ENCODE data around the gene MACROH2A1.
A peak's percentile ranks its signal among the peaks of the same experiment; 100 is the strongest.

The MACROH2A1 gene

DNA sequence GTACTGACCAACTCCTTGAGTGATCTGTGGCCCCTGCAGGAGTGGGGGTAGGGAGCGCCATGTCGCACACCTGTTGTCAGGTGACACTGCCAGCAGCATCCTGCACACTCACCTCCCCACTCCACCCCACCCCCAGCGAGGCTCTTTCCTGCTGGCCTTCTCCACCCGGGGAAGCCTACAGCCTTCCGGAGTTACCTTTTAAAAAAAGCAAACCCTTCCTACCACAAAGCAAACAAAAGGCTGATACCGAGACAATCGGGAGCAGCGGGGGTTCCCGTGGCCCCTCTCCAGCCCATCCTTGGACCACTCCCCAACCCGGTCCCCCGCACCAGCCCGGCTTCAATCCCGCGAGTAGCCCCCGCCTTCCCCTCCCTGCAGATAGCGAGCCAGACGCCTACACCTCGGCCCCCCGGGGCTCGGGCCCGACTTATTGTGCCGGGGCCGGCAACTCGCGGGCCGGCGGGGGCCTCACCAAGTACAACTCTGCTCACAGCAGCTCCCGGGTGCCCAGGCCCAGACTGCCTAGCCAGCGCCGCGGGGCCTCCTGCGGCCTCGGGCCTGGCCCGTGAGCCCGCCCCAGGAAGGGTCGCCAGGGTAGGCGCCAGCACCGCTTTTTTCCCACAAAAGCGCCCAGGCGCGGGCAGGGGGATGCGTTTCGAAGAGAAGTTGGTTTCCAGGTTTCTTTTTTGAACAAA lies 724 bp downstream of the MACROH2A1 start:
- no peak for FAIRE-seq

DNA sequence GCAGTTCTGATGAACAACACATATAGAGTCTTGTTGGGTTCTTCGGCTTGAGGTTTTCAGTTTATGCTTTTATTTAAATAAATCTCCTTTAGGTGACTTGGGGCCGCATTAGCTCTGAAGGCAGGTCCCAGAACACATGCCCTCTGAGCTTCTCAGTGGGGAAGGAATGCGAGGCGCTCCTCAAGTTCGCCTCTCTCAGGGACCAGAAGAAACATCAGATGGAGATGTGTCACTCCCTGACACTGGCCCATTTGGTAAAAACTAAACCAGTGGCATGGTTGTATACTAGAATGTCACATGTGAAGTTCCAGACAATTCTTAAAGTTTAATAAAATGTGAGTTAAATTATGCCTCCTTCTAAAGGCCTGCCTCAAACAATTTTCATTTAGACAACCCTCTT lies 1.9 kb downstream of the MACROH2A1 start:
- FAIRE-seq (no peak), DNase-seq (ENCODE audit: low spot score) (no peak)

More for the DNA sequence above, 724 bp downstream of the MACROH2A1 start:
- peak; percentile 26 for DNase-seq (ENCODE audit: low spot score)

DNA sequence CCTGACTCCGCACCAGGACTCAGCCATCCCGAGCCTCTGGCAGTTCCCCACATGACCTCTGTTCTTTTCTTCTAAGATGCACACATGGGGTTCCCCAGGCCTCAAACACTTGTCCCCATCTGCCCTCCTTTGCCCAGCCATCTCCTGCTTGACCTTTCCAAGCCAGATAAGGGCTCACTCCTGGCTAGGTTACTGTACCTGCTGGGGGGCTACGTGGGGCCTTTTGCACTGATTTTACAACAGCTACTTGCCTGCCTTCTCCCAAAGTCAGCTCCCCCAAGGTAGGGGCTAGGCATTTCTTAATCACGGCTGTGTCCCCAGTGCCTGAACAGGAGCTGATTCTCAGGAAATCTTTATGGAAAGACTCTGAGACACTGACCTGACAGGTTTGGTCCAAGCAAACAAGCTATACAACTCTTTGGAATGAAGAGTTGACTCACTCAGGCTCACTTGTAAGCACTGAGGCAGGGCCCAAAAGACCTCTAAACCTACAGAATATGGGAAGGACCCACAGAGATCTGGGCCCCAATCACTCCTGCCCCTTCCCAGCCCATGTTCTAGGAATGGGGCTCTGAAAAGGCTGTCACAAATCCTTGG lies 2.5 kb downstream of the MACROH2A1 start:
- no peak for DNase-seq (ENCODE audit: low spot score)

DNA sequence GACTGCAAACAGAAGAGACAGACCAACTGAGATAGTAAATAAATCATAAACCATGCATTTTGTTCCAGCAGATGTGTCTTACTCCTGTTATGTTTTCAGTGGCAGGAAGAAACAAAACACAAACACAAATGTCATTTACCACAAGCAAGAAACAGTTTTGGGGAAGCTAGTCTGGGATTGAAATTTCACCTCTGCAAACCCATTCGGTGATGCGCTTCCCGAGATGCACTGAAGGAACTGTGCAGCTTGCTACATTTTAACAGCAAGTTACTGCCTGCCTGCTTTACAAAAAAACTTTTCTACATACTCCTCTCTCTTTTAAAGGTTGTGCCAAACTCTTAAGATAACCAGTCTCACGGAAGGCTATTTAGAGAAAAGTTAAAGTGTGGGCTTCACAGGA lies 3.2 kb downstream of the MACROH2A1 start:
- DNase-seq (ENCODE audit: low spot score) (no peak), FAIRE-seq (no peak)

More for the DNA sequence above, 2.5 kb downstream of the MACROH2A1 start:
- FAIRE-seq: no peak

DNA sequence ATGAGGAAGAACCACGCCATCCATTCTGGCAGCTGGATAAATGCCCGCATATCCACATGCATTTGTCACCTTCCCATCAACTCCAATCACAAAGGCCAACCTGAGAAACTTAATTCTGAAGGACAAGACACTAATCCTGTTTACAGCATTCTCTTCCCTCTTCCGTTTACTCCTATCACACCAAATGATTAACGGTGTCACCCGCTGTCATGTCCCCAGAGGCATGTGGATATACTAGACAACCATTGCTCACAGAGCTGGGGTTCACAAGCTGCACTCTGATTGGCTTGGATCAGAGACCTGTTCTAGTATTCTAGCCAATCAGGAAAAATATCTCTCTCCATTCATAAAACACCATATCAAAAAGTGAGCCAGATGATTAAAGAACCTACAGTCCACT lies 3.6 kb downstream of the MACROH2A1 start:
- FAIRE-seq (no peak), DNase-seq (ENCODE audit: low spot score) (no peak)

DNA sequence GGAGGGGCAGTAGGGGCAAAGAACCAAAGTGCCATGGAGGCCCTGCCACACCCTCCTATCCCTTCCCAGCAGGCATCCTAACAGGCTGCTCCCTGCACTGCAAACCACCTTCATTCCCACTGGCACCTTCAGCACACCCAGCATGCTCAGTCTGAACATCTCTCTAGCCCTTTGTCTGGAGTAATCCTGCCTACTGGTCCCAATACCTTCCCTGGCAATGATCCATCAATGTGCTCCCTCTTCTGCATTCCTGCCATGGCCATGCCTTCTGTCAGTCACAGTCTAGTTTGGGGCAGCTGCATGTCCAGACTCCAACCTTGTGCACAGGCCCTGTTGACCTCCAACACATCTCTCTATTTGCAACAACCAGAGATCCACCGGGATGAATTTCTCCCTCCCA lies 4.9 kb downstream of the MACROH2A1 start:
- DNase-seq (ENCODE audit: low spot score) (no peak), FAIRE-seq (no peak)

DNA sequence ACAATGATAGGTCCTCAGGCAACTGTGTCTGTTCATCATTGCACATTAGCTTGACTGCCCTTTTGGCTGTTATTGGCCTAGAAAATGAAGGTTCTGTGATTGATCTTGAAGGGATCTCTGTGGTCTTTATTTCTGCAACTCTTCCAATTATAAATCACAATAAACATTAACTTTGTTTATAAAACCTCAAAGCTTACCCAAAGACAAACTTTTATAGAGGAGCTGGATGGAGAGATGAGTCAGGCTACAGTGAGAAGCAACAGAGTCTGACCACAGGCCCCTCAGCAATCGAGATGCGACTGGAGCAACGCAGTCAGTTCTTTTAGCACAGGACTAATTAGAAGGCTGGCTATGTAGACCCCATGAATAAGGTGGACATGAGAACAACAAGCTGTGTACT lies 5.3 kb downstream of the MACROH2A1 start:
- FAIRE-seq (no peak), DNase-seq (ENCODE audit: low spot score) (no peak)

DNA sequence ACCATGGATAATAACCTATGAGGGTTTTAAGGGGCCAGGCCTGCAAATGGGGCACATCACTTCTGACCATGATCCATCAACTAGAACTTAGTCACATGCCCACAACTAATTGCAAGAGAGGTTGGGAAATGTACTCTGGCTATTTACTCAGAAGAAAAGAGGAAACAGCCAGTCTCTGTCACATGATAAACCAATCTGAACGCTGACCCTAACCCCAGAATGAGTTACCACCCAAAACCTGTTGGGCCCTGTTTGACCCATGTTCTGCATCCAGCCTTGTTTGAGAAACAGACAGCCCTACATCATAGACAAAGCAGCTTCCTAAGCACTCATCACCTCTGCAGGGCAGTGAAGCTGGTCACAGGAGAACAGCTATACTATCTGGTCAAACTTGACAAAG lies 5.8 kb downstream of the MACROH2A1 start:
- DNase-seq (ENCODE audit: low spot score): no peak
- FAIRE-seq: no peak

DNA sequence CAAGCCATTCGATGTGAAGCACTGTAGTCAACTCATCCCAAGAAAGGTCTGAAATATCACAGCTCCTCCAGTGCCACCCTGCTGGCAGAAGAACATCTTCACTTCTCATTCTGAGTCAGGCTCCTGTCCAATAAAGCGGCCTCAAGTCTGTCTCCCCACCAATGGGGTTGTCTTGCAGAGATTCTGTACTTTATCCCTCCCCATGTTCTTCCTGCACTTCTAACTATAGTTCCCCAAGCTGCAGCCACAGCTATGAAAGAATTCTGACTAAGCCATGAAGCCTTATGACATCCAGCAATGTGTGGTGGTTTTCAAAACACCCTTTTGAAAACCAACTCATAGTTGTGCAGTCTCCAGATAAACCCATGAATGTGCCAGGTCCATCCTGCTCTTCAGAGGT lies 6.8 kb downstream of the MACROH2A1 start:
- DNase-seq (ENCODE audit: low spot score) (peak; percentile 19), FAIRE-seq (no peak)

DNA sequence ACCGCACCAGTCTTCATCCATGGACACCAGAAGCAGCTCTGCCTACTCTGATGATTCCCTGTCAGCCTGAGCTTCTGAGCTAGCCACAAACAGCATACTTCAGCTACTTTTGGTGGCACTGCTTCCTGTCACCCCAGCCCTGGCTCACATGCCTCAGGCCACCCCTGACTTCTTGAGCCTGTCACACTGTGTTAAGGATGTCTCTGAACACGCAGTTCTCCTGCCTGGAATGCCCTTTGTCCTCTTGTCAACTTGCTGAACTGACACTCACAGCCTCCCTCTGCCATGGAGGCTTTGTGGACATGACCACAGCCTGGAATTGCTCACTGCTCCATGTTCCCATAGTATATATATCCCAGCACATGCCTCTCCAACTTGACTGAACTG lies 7.2 kb downstream of the MACROH2A1 start:
- no peak for DNase-seq (ENCODE audit: low spot score)
- FAIRE-seq: no peak

DNA sequence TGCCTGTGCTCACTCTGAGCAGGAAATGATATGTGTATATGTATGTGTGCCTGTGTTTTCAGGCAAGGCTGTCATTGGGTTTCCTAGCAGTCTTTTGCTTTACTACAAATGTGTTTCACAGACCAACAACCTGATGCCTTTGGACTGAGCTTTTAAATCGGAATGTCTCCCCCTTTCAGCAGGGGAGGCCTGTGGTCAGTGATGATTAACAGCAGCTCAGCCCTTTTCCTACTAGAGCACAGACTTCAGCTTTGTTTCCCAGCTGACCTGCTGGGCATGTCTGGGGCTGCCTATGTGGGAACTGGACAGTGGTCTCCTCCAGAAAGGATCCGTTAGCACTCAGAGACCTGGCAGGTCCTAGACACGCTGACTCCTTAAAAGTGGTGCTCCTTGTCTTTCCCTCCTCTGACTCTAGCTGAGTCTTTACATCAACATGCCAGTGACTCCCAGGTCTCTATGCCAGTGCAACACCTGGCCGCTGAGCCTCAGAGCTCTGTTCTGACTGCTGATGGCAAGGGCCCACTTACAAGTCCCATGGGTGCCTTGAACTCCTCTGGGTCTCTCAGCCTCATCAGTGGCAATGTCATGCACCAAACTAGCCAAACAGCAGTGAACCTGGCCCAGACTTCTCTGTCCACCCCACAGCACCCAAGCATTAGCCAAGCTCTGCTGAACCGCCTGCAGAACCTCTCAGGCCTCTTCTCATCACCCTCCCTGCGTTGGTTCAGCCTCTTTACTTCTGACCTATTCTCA lies 7.7 kb downstream of the MACROH2A1 start:
- peak; percentile 42 for FAIRE-seq
- DNase-seq (ENCODE audit: low spot score): peak; percentile 60

DNA sequence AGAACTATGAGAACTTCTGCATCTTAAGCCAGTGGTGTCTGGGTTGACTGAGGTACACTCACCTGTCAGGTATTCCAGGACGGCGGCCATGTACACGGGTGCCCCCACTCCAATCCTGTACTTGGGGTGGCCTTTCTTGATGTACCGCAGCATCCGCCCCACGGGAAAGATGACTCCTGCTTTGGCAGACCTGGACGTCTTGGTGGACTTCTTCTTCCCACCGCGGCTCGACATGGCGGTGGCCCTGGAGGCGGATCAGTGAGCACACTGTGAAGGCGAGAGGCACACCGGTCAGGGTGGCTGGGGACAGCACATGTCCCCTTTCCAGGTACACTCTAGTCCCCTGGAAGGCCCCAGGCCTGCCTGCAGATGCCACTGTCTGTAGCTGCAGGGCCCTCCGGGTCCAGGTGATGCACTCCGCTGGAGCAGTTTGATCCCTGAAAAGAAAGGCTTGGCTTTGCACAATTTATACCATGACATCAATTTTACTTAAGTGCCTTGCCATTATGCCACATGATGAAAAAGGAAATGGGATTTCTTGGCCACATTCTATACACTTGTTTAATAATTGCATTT lies 10.1 kb downstream of the MACROH2A1 start:
- FAIRE-seq (no peak), DNase-seq (ENCODE audit: low spot score) (no peak)

DNA sequence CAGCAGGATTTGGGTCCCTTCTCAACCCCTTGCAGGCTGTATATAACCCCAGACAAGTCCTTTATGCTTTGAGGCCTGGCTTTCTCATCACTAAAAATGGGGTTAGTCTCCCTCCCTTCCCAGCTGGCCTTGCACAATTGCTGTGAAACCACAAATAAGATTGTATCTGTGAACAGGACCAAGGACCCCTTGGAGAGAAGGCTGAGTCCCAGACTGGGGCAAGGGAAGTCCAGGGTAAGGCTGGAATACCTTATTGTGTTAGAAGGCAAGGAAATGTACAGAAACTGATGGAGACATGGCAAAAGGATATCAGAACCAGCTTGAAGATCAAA lies 11.4 kb downstream of the MACROH2A1 start:
- FAIRE-seq (no peak), DNase-seq (ENCODE audit: low spot score) (no peak)

DNA sequence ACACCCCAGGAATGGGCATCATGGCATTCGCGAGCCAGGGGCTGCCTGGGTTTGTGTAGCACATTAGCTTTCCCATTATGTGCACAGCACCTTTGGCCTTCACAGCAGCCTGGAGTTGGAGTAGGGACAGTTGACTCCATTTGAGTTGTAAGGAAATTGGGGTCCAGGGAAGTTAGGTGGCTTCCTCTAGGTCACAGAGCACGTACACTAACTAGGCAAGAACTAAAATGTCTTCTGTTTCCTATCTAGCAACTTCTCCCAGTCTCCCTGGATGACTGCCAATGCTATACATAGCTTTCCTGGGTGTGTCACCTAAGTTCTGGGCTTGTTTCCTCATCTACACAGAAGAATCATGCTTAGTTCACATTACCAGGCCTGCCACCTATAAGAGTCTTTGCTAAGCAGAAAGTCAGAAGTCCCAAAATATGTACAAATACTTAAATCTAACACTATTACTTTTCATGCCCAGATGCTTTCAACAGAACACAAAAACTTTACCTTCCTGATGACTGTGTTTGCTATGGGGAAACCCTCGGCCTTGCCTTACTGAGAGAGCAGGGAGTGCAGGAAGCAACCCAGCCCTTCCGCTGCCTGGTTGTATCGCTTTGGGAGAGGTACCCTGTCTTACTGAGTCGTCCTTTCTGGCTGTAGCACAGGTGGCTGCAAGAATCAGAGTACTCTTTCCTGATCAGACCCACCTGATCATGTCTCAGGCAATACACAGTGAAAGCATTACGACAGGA lies 12.0 kb downstream of the MACROH2A1 start:
- no peak for FAIRE-seq
- peak; percentile 69 for DNase-seq (ENCODE audit: low spot score)

DNA sequence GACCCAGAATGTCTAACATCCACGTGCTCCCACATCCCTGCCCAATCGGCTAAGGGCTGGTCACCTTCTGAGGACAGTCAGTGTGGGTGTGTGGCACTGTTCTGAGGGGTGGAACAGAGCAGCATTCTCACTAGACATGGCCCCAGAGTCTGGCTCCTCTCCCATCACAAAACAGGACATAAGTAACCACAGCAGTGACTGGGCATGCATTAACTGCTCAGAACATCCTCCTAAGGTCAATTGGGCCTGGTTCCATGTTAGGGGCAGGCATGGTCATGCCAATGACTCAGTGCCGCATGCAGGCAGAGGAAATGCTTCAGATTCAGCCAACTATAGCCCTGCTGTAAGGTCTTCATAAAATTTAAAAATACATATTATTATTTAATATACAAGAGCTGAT lies 12.9 kb downstream of the MACROH2A1 start:
- FAIRE-seq (peak; percentile 40), DNase-seq (ENCODE audit: low spot score) (peak; percentile 74)

DNA sequence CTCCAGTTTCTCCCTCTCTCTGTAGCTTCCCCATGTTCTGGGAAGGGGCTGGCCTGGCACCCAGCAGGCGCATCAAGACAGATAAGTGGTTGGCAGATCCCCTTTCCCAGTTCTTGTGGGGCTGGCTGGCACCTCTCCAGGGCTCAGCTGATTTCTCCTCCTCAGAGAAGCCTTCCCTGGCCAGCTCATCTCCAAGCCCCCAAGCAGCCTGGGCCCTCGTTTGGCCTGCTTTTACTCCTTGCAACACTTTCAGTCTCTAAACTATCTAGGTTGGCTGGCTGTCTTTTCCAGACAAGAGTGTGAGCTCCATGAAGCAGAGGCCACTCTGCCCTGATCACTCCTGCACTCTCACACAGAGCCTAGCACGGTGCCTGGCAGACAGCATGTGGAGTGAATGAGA lies 13.5 kb downstream of the MACROH2A1 start:
- DNase-seq (ENCODE audit: low spot score) (no peak), FAIRE-seq (no peak)

DNA sequence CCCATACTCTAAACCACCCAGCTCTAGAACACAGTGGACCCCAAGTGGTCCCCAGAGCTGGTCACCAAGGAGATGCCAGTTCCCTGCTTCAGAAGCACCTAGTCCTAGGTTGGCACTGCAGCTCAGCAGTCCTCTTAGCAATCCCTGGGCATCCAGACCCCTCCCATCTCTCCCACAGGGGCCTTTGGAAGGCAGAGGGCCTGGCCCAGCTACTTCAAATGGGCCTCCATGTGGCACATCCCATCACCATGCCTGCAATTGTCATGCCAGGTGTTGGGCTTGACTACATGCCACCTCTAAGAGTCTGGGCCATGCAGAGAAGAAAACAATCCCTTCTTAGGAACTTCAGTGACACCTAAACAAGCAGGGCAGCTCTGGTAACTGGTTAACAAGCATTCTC lies 14.1 kb downstream of the MACROH2A1 start:
- DNase-seq (ENCODE audit: low spot score) (no peak), FAIRE-seq (no peak)

DNA sequence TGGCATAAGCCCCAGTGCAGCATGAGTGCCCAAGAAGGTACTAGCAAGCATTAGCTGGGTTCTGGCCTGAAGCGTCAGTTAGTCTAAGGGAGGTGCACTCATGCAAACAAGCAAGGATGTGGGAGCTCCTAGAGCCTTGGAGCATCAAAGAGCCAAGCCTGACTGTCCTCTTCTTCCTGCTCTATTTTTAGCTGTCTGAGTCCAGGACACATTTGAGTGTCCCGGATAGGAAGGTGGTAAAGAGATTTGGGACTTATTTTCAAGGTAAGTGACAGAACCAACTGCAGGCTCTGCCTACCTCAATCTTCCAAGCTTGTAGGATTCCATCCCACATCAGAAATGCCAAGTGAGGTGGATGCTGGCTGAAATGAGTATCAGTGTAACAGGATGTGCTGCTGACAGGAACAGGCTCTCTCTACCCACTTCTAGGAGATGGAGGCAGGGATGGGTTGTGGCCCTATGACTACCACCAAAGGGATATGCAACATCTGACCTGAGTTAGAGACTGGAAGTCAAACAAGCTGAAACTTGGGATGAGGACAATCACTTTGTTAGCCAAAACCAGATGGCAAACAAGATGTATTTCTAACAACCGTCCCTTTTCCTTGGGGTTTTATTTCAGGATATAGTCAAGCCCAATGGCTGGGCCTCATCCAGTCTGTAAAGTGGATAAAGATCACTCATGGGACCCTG lies 15.1 kb downstream of the MACROH2A1 start:
- no peak for FAIRE-seq
- DNase-seq (ENCODE audit: low spot score): no peak

DNA sequence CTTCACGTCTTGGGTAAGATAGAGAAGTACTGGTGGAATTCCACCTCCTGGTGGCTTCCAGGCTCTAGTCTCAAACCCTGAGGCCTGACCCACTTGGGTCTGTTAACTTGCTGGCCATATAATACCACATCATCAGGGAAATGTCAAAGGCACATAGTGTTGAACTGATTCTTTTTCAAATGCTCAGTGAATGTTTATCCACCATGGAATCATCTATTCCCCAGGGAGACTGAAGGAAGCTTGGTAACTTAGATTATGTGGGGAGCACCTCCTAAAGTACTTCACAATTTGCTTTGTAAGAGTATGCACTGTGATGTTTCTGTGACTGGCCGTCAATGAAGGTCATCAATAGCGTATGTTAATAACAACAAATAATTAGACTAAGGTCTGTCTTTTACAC lies 16.1 kb downstream of the MACROH2A1 start:
- no peak for FAIRE-seq
- DNase-seq (ENCODE audit: low spot score): no peak

DNA sequence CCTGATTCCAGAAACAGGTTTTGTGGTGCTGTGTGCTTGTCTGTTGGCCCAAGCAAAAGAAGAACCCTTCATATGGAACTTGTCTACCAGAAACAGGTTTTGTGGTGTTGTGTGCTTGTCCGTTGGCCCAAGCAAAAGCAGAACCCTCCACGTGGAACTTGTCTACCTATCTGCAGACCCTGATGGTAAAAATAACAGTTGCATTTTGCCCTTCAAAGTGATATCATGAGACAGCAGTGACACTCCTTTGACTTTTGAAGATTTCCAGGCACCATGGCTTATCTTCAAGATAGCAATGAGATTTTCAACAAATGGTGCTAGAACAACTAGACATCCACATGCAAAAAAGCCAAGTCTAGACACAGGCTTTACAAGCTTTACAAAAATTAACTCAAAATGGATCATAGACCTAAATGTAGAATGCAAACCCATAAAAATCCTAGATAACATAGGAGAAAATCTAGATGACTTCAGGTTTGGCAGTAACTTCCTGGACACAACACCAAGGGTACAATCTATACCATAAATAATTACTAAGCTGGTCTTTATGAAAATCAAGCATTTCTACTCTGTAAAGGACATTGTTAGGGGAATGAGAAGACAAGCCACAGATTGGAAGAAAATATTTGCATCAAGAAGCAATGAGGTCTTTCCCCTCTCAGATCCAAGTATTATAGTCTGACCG lies 16.8 kb downstream of the MACROH2A1 start:
- DNase-seq (ENCODE audit: low spot score): no peak
- FAIRE-seq: no peak
